HCT116 (cell line): ENCODE results near the gene PRR20D. TPM values are rescaled to one million over a fixed set of nuclear protein-coding genes. Genes with fewer than 3 reads are reported as not detected.

Experiments used
- ATAC-seq: fragments of 200-7000 bp; cut with Tn5 transposase; 2 replicates; pipeline ENCODE4 v1.9.1; 2020; ENCODE audit warnings: mild to moderate bottlenecking, moderate library complexity
- BruUV-seq: library from RNA; stranded (reverse); fragments of 400-500 nt; replicated peaks from 2 replicates; lab custom pipeline; 2021; lab: Mats Ljungman, UMichigan
- CTCF ChIA-PET: fragments of 300-600 bp; sonication (Branson Sonifier 250); formaldehyde crosslinking; loops from one replicate; lab custom pipeline; 2021; ENCODE audit warnings: antibody characterized with exemption; lab: Charles Lee
- POLR2A ChIA-PET: fragments of 300-600, 350-600 bp; sonication (Branson Sonifier 250); formaldehyde crosslinking; loops from one replicate; lab custom pipeline; 2021; ENCODE audit warnings: antibody characterized with exemption; lab: Charles Lee
- RAD21 ChIA-PET, 2 experiments: fragments of 300-600 bp; sonication (Branson Sonifier 250); formaldehyde crosslinking; loops; one replicate each; lab custom pipeline; 2023; ENCODE audit warnings: low total read pairs in 2 of 2; ENCODE audit not compliant: uncharacterized antibody in 2 of 2, unreplicated experiment in 2 of 2, low non-redundant PET in 1 of 2; lab: Charles Lee
- DNase-seq: peaks from one replicate; pipeline ENCODE4 v3.0.0-alpha.2; 2010; ENCODE audit warnings: low read depth, low spot score
- H2AFZ ChIP-seq: fragments of 200-600 bp; shearing (Covaris generic), sonication (generic); 2 replicates; pipeline ENCODE4 v1.6.1; 2017; ENCODE audit warnings: low read depth, mixed run types, mixed read lengths, antibody characterized with exemption, low read length; ENCODE audit not compliant: poor library complexity, severe bottlenecking
- H3K27ac ChIP-seq: 2 replicates; pipeline ENCODE4 v1.5.1; 2012; ENCODE audit warnings: low read depth, low read length
- H3K27me3 ChIP-seq: fragments of 200-600 bp; sonication (generic); 2 replicates; pipeline ENCODE4 v1.6.1; 2016; ENCODE audit warnings: mixed run types, low read length, mixed read lengths; ENCODE audit not compliant: insufficient read depth
- H3K36me3 ChIP-seq, 2 experiments: fragments of 200-500 bp in 1 of 2; fragments of 200-600 bp in 1 of 2; sonication (Bioruptor generic) in 1 of 2; sonication (generic) in 1 of 2; 2 replicates each; pipeline versions ENCODE4 v1.5.1 to v1.6.1; 2014 to 2016; ENCODE audit warnings: low read length in 2 of 2, inconsistent platforms in 1 of 2, mixed read lengths in 1 of 2, mixed run types in 1 of 2; ENCODE audit not compliant: insufficient read depth in 2 of 2, control insufficient read depth in 1 of 2
- H3K4me1 ChIP-seq, 2 experiments: fragments of 200-600 bp in 1 of 2; sonication (generic) in 1 of 2; 2 replicates each; pipeline versions ENCODE4 v1.5.1 to v1.6.1; 2012 to 2017; ENCODE audit warnings: low read length in 2 of 2, inconsistent platforms in 1 of 2, mild to moderate bottlenecking in 1 of 2, mixed read lengths in 1 of 2, mixed run types in 1 of 2, moderate library complexity in 1 of 2; ENCODE audit not compliant: insufficient read depth in 2 of 2, control insufficient read depth in 1 of 2
- H3K4me2 ChIP-seq: fragments of 200-600 bp; sonication (generic); 2 replicates; pipeline ENCODE4 v1.6.1; 2017; ENCODE audit warnings: mixed run types, low read length, mixed read lengths
- H3K4me3 ChIP-seq, 2 experiments: fragments of 200-600 bp in 1 of 2; sonication (generic) in 1 of 2; replicated peaks in 1 of 2; 2 replicates each; pipeline ENCODE4 v1.5.1; 2011 to 2016; ENCODE audit warnings: low read length in 2 of 2, control low read depth in 1 of 2, low read depth in 1 of 2, mild to moderate bottlenecking in 1 of 2, mixed read lengths in 1 of 2, mixed run types in 1 of 2
- H3K79me2 ChIP-seq: fragments of 200-600 bp; sonication (generic); 2 replicates; pipeline ENCODE4 v1.6.1; 2017; ENCODE audit warnings: mild to moderate bottlenecking, mixed run types, low read length, moderate library complexity, mixed read lengths; ENCODE audit not compliant: insufficient read depth
- H3K9ac ChIP-seq: fragments of 200-600 bp; sonication (generic); 2 replicates; pipeline ENCODE4 v1.6.1; 2016; ENCODE audit warnings: low read length, mixed read lengths
- H3K9me2 ChIP-seq: fragments of 200-600 bp; sonication (generic), shearing (Covaris generic); 2 replicates; pipeline ENCODE4 v1.6.1; 2017; ENCODE audit warnings: mixed run types, mild to moderate bottlenecking, moderate library complexity; ENCODE audit not compliant: insufficient read depth
- H3K9me3 ChIP-seq, 2 experiments: fragments of 200-500 bp in 1 of 2; fragments of 200-600 bp in 1 of 2; sonication (Bioruptor generic) in 1 of 2; sonication (generic) in 1 of 2; 2 replicates each; pipeline ENCODE4 v1.6.1; 2014 to 2017; ENCODE audit warnings: low read length in 2 of 2, mixed read lengths in 2 of 2, inconsistent platforms in 1 of 2, low read depth in 1 of 2, mild to moderate bottlenecking in 1 of 2, mixed run types in 1 of 2, moderate library complexity in 1 of 2; ENCODE audit not compliant: control insufficient read depth in 1 of 2, insufficient read depth in 1 of 2
- H4K20me1 ChIP-seq: fragments of 200-600 bp; sonication (generic), shearing (Covaris generic); 2 replicates; pipeline ENCODE4 v1.6.1; 2017; ENCODE audit warnings: mixed run types, mild to moderate bottlenecking, moderate library complexity; ENCODE audit not compliant: insufficient read depth
- ATF3 ChIP-seq: IDR thresholded peaks from 2 replicates; pipeline ENCODE4 v1.6.1; 2012
- CBX3 ChIP-seq: IDR thresholded peaks from 2 replicates; pipeline ENCODE4 v1.6.1; 2012; ENCODE audit warnings: low read depth
- CTCF ChIP-seq, 3 experiments: fragments of 200-600 bp in 1 of 3; sonication (generic) in 1 of 3; IDR thresholded peaks in 2 of 3; conservative IDR thresholded peaks in 1 of 3; 2 replicates each; pipeline ENCODE4 v1.5.1; 2012 to 2017; ENCODE audit warnings: low read depth in 2 of 3, low read length in 2 of 3, antibody characterized with exemption in 1 of 3, borderline replicate concordance in 1 of 3, control low read depth in 1 of 3, mild to moderate bottlenecking in 1 of 3, mixed read lengths in 1 of 3, mixed run types in 1 of 3, moderate library complexity in 1 of 3; ENCODE audit not compliant: insufficient read depth in 1 of 3
- EGR1 ChIP-seq: IDR thresholded peaks from 2 replicates; pipeline ENCODE4 v1.6.1; 2012; ENCODE audit warnings: low read depth
- ELF1 ChIP-seq: IDR thresholded peaks from 2 replicates; pipeline ENCODE4 v1.6.1; 2012; ENCODE audit warnings: low read depth, borderline replicate concordance
- EZH2 ChIP-seq: fragments of 200-600 bp; sonication (generic); IDR thresholded peaks from 2 replicates; pipeline ENCODE4 v1.6.1; 2017; ENCODE audit warnings: antibody characterized with exemption, mixed run types
- FOSL1 ChIP-seq: IDR thresholded peaks from 2 replicates; pipeline ENCODE4 v1.6.1; 2012; ENCODE audit warnings: low read depth
- JUND ChIP-seq: IDR thresholded peaks from 2 replicates; pipeline ENCODE4 v1.6.1; 2012
- MAX ChIP-seq: IDR thresholded peaks from 2 replicates; pipeline ENCODE4 v1.6.1; 2012
- POLR2A ChIP-seq: IDR thresholded peaks from 2 replicates; pipeline ENCODE4 v1.7.0; 2011; ENCODE audit warnings: borderline replicate concordance; ENCODE audit not compliant: insufficient read depth, insufficient read length; ENCODE audit errors: extremely low read depth
- RAD21 ChIP-seq: IDR thresholded peaks from 2 replicates; pipeline ENCODE4 v1.6.1; 2012; ENCODE audit warnings: low read depth, mild to moderate bottlenecking
- REST ChIP-seq: IDR thresholded peaks from 2 replicates; pipeline ENCODE4 v1.6.1; 2012; ENCODE audit warnings: low read depth
- SIN3A ChIP-seq: IDR thresholded peaks from 2 replicates; pipeline ENCODE4 v1.6.1; 2012; ENCODE audit warnings: low read depth
- SP1 ChIP-seq: IDR thresholded peaks from 2 replicates; pipeline ENCODE4 v1.6.1; 2012; ENCODE audit warnings: low read depth
- SRF ChIP-seq: IDR thresholded peaks from 2 replicates; pipeline ENCODE4 v1.6.1; 2012; ENCODE audit warnings: low read depth
- TCF7L2 ChIP-seq: IDR thresholded peaks from 2 replicates; pipeline ENCODE4 v1.7.0; 2011; ENCODE audit warnings: borderline replicate concordance, inconsistent platforms; ENCODE audit not compliant: insufficient read depth, insufficient read length; ENCODE audit errors: extremely low read depth
- YY1 ChIP-seq: IDR thresholded peaks from 2 replicates; pipeline ENCODE4 v1.6.1; 2011; ENCODE audit warnings: low read length, low read depth, moderate library complexity, mild to moderate bottlenecking; ENCODE audit not compliant: insufficient replicate concordance; ENCODE audit errors: extremely low read depth
- ZFX ChIP-seq: fragments of 450-650 bp; IDR thresholded peaks from 2 replicates; pipeline ENCODE4 v1.6.1; 2017
- ZNF274 ChIP-seq: fragments of 200-500 bp; sonication (Bioruptor generic); IDR thresholded peaks from 2 replicates; pipeline ENCODE4 v1.6.1; 2014; ENCODE audit warnings: mild to moderate bottlenecking, low read depth, low read length, inconsistent platforms
- intact Hi-C: fragments of 100-400 bp; cut with micrococcal nuclease; formaldehyde crosslinking; loops from 2 replicates; pipeline ENCODE4 v1.10.0; 2022
- total RNA-seq: library from RNA; stranded (reverse); gene quantifications from one replicate; pipeline ENCODE4 v1.2.1, GENCODE V29; 2021; ENCODE audit not compliant: unreplicated experiment

PRR20D gene
- total RNA-seq, 1 experiment from 2014 or later, result not detected

GRCh38 chr13:57212989-57213388 lies 52.6 kb downstream of the PRR20D start:
- Histone ChIP-seq H3K4me1 (no peaks in the 10 kb centered on the region), H2AFZ (no peak overlapping the region), H3K27me3 (no peaks in the 10 kb centered on the region), H3K4me3 (no peak overlapping the region), H3K79me2 (no peaks in the 10 kb centered on the region), H3K4me2 (no peak overlapping the region), H3K27ac (no peak overlapping the region), H3K9ac (no peak overlapping the region), H3K36me3 (no peaks in the 10 kb centered on the region), H3K9me3 (peaks cover 3 to 5% of the 10 kb centered on the region in 2 experiments; a peak in 3 of 4 replicates), H4K20me1 (no peaks in the 10 kb centered on the region), H3K9me2 (no peaks in the 10 kb centered on the region)
- ATAC-seq (no peak), DNase-seq (no peak)
- ChIA-PET CTCF (no interaction called here), RAD21 (no interaction called here), POLR2A (no interaction called here)
- no TSS peak for BruUV-seq
- TF ChIP-seq FOSL1 (no peak), SIN3A (no peak), POLR2A (no peak), ELF1 (no peak), ZNF274 (no peak), EGR1 (no peak), SP1 (no peak), EZH2 (no peak), YY1 (no peak), CBX3 (no peak), SRF (no peak), REST (no peak), ATF3 (no peak), TCF7L2 (no peak), JUND (no peak), RAD21 (no peak), CTCF (IDR thresholded peaks at IDR 0.05 in 2 of 3, conservative IDR thresholded peaks at IDR 0.05 in 1 of 3; ENCODE audit: borderline replicate concordance in 1 of 3, insufficient read depth in 1 of 3, low read depth in 2 of 3, low read length in 2 of 3) (no peak), ZFX (no peak), MAX (no peak)
- intact Hi-C loops, result no loop called here
